ENCODE measurements around the gene SLU7.

GRCh38 chr5:160359242-160359641 is 59.6 kb downstream of the SLU7 start:
- TF ChIP-seq EP300 (IDR thresholded peaks at IDR 0.05) (no peak), CTCF (IDR thresholded peaks at IDR 0.05) (no peak)
